Hepatocyte (in vitro differentiated cells): ENCODE data around the gene GPALPP1. TPM values are rescaled to one million over a fixed set of nuclear protein-coding genes. Genes with fewer than 3 reads are reported as not detected.

ENCODE experiments used
- DNase-seq: peaks from one replicate; pipeline ENCODE4 v3.0.0-alpha.2; 2016; ENCODE audit warnings: low spot score
- H2AFZ ChIP-seq: fragments of 200-600 bp; sonication (generic); 2 replicates; pipeline ENCODE4 v1.6.0; 2016; ENCODE audit warnings: antibody characterized with exemption, mild to moderate bottlenecking
- H3K27ac ChIP-seq: fragments of 200-600 bp; sonication (generic); 2 replicates; pipeline ENCODE4 v1.5.1; 2016; ENCODE audit warnings: mild to moderate bottlenecking
- H3K27me3 ChIP-seq: fragments of 200-600 bp; sonication (generic); 2 replicates; pipeline ENCODE4 v1.6.1; 2016
- H3K36me3 ChIP-seq: fragments of 200-600 bp; sonication (generic); replicated peaks from 2 replicates; pipeline ENCODE4 v1.5.1; 2016; ENCODE audit warnings: low read depth; ENCODE audit not compliant: insufficient read depth
- H3K4me1 ChIP-seq: fragments of 200-600 bp; sonication (generic); 2 replicates; pipeline ENCODE4 v1.5.1; 2016; ENCODE audit warnings: mild to moderate bottlenecking, moderate library complexity; ENCODE audit not compliant: insufficient read depth
- H3K4me2 ChIP-seq: fragments of 200-600 bp; sonication (generic); 2 replicates; pipeline ENCODE4 v1.6.0; 2016
- H3K4me3 ChIP-seq: fragments of 200-600 bp; sonication (generic); 2 replicates; pipeline ENCODE4 v1.5.1; 2016; ENCODE audit warnings: mild to moderate bottlenecking
- H3K79me2 ChIP-seq: fragments of 200-600 bp; sonication (generic); 2 replicates; pipeline ENCODE4 v1.6.0; 2017; ENCODE audit warnings: mild to moderate bottlenecking
- H3K9me2 ChIP-seq: fragments of 200-600 bp; sonication (generic); replicated peaks from 2 replicates; pipeline ENCODE4 v1.6.0; 2017; ENCODE audit warnings: mild to moderate bottlenecking; ENCODE audit not compliant: insufficient read depth
- H3K9me3 ChIP-seq: fragments of 200-600 bp; sonication (generic); 2 replicates; pipeline ENCODE4 v1.5.1; 2016; ENCODE audit warnings: low read depth, mild to moderate bottlenecking
- H4K20me1 ChIP-seq: fragments of 200-600 bp; sonication (generic); 2 replicates; pipeline ENCODE4 v1.6.0; 2016; ENCODE audit warnings: mild to moderate bottlenecking; ENCODE audit not compliant: insufficient read depth, poor library complexity, severe bottlenecking
- CTCF ChIP-seq: fragments of 200-600 bp; sonication (generic); IDR thresholded peaks from 2 replicates; pipeline ENCODE4 v1.5.1; 2016; ENCODE audit warnings: antibody characterized with exemption, mild to moderate bottlenecking; ENCODE audit not compliant: poor library complexity
- EZH2 ChIP-seq: fragments of 200-600 bp; sonication (generic); IDR thresholded peaks from 2 replicates; pipeline ENCODE4 v1.6.1; 2016; ENCODE audit warnings: antibody characterized with exemption, mild to moderate bottlenecking, borderline replicate concordance
- EZH2phosphoT487 ChIP-seq: fragments of 200-600 bp; sonication (generic); IDR thresholded peaks from one replicate; pipeline ENCODE4 v1.6.1; 2018; ENCODE audit warnings: antibody characterized with exemption, mild to moderate bottlenecking, low read depth, moderate library complexity; ENCODE audit not compliant: unreplicated experiment, severe bottlenecking
- WGBS: methylation state at CpG from one replicate; pipeline ENCODE4 v1.1.6; 2016; ENCODE audit warnings: low lambda C conversion rate; ENCODE audit errors: missing lambda C conversion rate; 5-methylcytosine and 5-hydroxymethylcytosine counted together
- polyA plus RNA-seq: library from polyadenylated mRNA; unstranded; fragments of >200 nt; fragmentation: Nextera tagmentation; extraction: Ambion mirVana; gene quantifications from 2 replicates; pipeline ENCODE4 v1.2.1, GENCODE V29; 2016
- total RNA-seq: library from RNA; depleted of rRNA; stranded (reverse); fragments of >200 nt; gene quantifications from 2 replicates; pipeline ENCODE4 v1.2.3, GENCODE V29; 2014

The GPALPP1 gene
- total and polyA plus RNA-seq, 2 experiments from 2014 or later = 11.4 to 32.1 TPM

- TF ChIP-seq EZH2phosphoT487 = no peak
- TF ChIP-seq CTCF = no peak
- TF ChIP-seq EZH2 = no peak
- H3K36me3 ChIP-seq = no peaks in the 10 kb centered on the region
- H3K27me3 ChIP-seq = no peaks in the 10 kb centered on the region
- no peak overlapping the region for H3K4me2 ChIP-seq
- no peak overlapping the region for H3K4me3 ChIP-seq
- no peak for DNase-seq
- no peak overlapping the region for H2AFZ ChIP-seq
- no peaks in the 10 kb centered on the region for H3K9me2 ChIP-seq
- H3K79me2 ChIP-seq = no peaks in the 10 kb centered on the region
- no peaks in the 10 kb centered on the region for H4K20me1 ChIP-seq
- no peaks in the 10 kb centered on the region for H3K4me1 ChIP-seq
- 99% methylated on average over 6 of the region's 6 CpGs for WGBS
- H3K9me3 ChIP-seq = no peaks in the 10 kb centered on the region
- no peak overlapping the region for H3K27ac ChIP-seq
These were observed 75.6 kb downstream of the GPALPP1 start for GRCh38 chr13:45064889-45065288.

- 88% methylated on average over 5 of the region's 5 CpGs for WGBS
- DNase-seq = no peak
- TF ChIP-seq CTCF = no peak
These were observed 79.0 kb downstream of the GPALPP1 start for GRCh38 chr13:45068036-45069001.

GRCh38 chr13:45073809-45074208, 84.5 kb downstream of the GPALPP1 start:
- Histone ChIP-seq H2AFZ (no peak overlapping the region), H3K27me3 (no peaks in the 10 kb centered on the region), H3K79me2 (no peaks in the 10 kb centered on the region), H4K20me1 (no peaks in the 10 kb centered on the region), H3K27ac (no peak overlapping the region), H3K4me3 (no peak overlapping the region), H3K9me3 (no peaks in the 10 kb centered on the region), H3K4me2 (no peak overlapping the region), H3K9me2 (no peaks in the 10 kb centered on the region), H3K4me1 (no peaks in the 10 kb centered on the region), H3K36me3 (no peaks in the 10 kb centered on the region)
- TF ChIP-seq EZH2phosphoT487 (no peak), CTCF (no peak), EZH2 (no peak)
- WGBS = 89% methylated on average over 4 of the region's 4 CpGs
- no peak for DNase-seq

More at GRCh38 chr13:45068036-45069001, 79.0 kb downstream of the GPALPP1 start:
- Histone ChIP-seq H3K4me2 (no peak overlapping the region), H3K27ac (no peak overlapping the region), H3K4me3 (no peak overlapping the region), H4K20me1 (no peaks in the 10 kb centered on the region), H3K79me2 (no peaks in the 10 kb centered on the region), H3K9me3 (no peaks in the 10 kb centered on the region), H3K36me3 (no peaks in the 10 kb centered on the region), H3K9me2 (no peaks in the 10 kb centered on the region), H2AFZ (no peak overlapping the region), H3K27me3 (no peaks in the 10 kb centered on the region), H3K4me1 (no peaks in the 10 kb centered on the region)
